ENCODE measurements around the gene COX5A.

COX5A gene
- long read RNA-seq, transcript COX5A-204 (4 exons, 579 nt), result minor isoform, 5 of 147 reads
- long read RNA-seq, transcript COX5A-201 (5 exons, 1,268 nt), result major isoform, 134 of 147 reads
- long read RNA-seq, partial matches to known transcripts, result 0 of 147 reads
- long read RNA-seq, other reads (novel, unspliced or antisense), result 6 of 147 reads

DNA sequence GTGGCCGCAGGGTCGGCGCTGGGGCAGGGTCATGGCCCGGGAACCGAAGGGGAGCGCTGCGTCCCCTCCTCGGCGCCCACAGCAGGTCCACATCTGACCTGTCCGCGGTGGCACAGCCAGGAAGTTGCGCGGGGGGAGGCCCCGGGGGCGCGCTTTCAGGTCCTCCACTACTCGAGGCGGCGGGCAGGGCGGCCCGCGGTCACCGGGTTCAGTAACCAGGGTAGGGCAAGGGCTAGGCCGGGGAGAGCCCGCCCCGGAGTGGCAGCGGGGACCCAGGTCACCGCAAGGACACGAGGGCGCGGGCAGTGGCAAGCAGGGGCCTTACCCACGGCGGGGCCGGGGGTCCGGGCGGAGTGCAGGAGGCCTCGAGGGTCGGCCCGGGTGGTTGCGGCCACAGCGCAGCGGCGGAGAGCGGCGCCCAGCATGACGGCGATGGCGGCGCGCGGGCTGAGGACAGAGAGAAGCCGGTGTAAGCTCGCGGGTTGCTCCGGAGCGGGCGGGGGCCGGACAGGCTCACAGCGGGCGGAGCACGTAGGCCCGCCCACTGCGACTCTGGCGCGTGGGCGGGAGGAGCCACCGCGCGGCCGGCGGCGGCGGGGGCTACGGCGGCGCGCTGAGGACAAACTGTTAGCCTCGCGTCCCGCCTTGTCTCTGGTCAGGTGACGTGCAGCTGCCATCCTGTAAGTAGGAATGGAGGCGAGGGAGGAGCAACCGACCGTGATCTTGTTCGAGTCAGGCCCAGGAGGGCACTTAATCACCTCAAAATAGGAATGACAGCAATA is at the start of gene COX5A:
Gene COX5A, minus strand, starts transcription at position 484 of the 782 bp plus-strand sequence. Its CDS starts 59 bp downstream, at position 425.
- TF ChIP-seq CTCF (IDR thresholded peaks at IDR 0.05; ENCODE audit: insufficient read depth, low read length), result no peak
- TF ChIP-seq SPI1 (IDR thresholded peaks at IDR 0.05; ENCODE audit: borderline replicate concordance, low read depth), result no peak
- peak; percentile 84 for TF ChIP-seq POLR2AphosphoS5 (IDR thresholded peaks at IDR 0.05; ENCODE audit: low read depth)
- TF ChIP-seq GABPA (IDR thresholded peaks at IDR 0.05; ENCODE audit: low read depth), result no peak
- TF ChIP-seq, protein P1, sequence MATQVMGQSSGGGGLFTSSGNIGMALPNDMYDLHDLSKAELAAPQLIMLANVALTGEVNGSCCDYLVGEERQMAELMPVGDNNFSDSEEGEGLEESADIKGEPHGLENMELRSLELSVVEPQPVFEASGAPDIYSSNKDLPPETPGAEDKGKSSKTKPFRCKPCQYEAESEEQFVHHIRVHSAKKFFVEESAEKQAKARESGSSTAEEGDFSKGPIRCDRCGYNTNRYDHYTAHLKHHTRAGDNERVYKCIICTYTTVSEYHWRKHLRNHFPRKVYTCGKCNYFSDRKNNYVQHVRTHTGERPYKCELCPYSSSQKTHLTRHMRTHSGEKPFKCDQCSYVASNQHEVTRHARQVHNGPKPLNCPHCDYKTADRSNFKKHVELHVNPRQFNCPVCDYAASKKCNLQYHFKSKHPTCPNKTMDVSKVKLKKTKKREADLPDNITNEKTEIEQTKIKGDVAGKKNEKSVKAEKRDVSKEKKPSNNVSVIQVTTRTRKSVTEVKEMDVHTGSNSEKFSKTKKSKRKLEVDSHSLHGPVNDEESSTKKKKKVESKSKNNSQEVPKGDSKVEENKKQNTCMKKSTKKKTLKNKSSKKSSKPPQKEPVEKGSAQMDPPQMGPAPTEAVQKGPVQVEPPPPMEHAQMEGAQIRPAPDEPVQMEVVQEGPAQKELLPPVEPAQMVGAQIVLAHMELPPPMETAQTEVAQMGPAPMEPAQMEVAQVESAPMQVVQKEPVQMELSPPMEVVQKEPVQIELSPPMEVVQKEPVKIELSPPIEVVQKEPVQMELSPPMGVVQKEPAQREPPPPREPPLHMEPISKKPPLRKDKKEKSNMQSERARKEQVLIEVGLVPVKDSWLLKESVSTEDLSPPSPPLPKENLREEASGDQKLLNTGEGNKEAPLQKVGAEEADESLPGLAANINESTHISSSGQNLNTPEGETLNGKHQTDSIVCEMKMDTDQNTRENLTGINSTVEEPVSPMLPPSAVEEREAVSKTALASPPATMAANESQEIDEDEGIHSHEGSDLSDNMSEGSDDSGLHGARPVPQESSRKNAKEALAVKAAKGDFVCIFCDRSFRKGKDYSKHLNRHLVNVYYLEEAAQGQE (IDR thresholded peaks at IDR 0.05; ENCODE audit: insufficient replicate concordance, low read depth), result peak; percentile 34
- peak; percentile 92 to 93 for DNase-seq (ENCODE audit: low read depth in 1 of 2, low spot score in 1 of 2)
- Histone ChIP-seq H3K4me3 (replicated peaks; ENCODE audit: insufficient read depth, low read length) (peak within 1 kb of the TSS; percentile 55), H3K27ac (replicated peaks) (peak within 1 kb of the TSS; percentile 99), H3K27me3 (ENCODE audit: insufficient read depth, poor library complexity, severe bottlenecking) (no peaks in the 10 kb centered on the region)

- peaks cover 2% of the 10 kb centered on the region for H3K27me3 ChIP-seq (ENCODE audit: insufficient read depth, poor library complexity, severe bottlenecking)
- TF ChIP-seq CTCF (IDR thresholded peaks at IDR 0.05; ENCODE audit: insufficient read depth, low read length) (no peak), POLR2AphosphoS5 (IDR thresholded peaks at IDR 0.05; ENCODE audit: low read depth) (no peak), GABPA (IDR thresholded peaks at IDR 0.05; ENCODE audit: low read depth) (no peak), SPI1 (IDR thresholded peaks at IDR 0.05; ENCODE audit: borderline replicate concordance, low read depth) (no peak)
- TF ChIP-seq, protein P1 (IDR thresholded peaks at IDR 0.05; ENCODE audit: insufficient replicate concordance, low read depth), result no peak
- peak in 1 of 2 experiments; percentile 60 for DNase-seq (ENCODE audit: low read depth in 1 of 2, low spot score in 1 of 2)
- H3K4me3 ChIP-seq (replicated peaks; ENCODE audit: insufficient read depth, low read length), result no peak overlapping the region
- H3K27ac ChIP-seq (replicated peaks), result no peak overlapping the region
These were observed 45.9 kb upstream of the COX5A start for GRCh38 chr15:74983725-74984231.

DNA sequence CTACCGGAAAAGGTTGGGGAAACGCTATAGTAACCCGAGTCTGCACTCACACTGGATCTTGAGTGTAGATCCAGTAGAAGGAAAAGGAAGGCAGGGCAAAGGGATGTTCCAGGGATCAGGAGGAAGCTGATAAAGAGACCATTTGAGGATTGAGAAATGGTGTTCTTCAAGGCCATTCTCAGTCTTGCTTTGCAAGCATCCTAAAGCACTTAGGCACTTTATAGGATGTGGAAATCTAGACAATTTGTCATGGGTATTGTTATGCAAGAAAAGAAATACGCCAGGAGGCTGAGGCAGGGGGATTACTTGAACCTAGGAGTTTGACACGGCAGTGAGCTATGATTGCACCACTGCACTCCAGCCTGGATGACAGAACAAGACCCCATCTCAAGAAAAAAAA is 44.3 kb upstream of the COX5A start:
- TF ChIP-seq, protein P1 (IDR thresholded peaks at IDR 0.05; ENCODE audit: insufficient replicate concordance, low read depth), result no peak
- TF ChIP-seq CTCF (IDR thresholded peaks at IDR 0.05; ENCODE audit: insufficient read depth, low read length), result no peak
- TF ChIP-seq GABPA (IDR thresholded peaks at IDR 0.05; ENCODE audit: low read depth), result no peak

More for the DNA sequence above, 44.3 kb upstream of the COX5A start:
- no peak overlapping the region for H3K27ac ChIP-seq (replicated peaks)
- no peak overlapping the region for H3K4me3 ChIP-seq (replicated peaks; ENCODE audit: insufficient read depth, low read length)
- DNase-seq (ENCODE audit: low read depth in 1 of 2, low spot score in 1 of 2), result peak in 1 of 2 experiments; percentile 49
- H3K27me3 ChIP-seq (ENCODE audit: insufficient read depth, poor library complexity, severe bottlenecking), result peaks cover 2% of the 10 kb centered on the region
